ENCODE data around the gene NEGR1.

Gene NEGR1

GRCh38 chr1:71986160-71986559 lies 296.2 kb downstream of the NEGR1 start:
- TF ChIP-seq, protein P1, sequence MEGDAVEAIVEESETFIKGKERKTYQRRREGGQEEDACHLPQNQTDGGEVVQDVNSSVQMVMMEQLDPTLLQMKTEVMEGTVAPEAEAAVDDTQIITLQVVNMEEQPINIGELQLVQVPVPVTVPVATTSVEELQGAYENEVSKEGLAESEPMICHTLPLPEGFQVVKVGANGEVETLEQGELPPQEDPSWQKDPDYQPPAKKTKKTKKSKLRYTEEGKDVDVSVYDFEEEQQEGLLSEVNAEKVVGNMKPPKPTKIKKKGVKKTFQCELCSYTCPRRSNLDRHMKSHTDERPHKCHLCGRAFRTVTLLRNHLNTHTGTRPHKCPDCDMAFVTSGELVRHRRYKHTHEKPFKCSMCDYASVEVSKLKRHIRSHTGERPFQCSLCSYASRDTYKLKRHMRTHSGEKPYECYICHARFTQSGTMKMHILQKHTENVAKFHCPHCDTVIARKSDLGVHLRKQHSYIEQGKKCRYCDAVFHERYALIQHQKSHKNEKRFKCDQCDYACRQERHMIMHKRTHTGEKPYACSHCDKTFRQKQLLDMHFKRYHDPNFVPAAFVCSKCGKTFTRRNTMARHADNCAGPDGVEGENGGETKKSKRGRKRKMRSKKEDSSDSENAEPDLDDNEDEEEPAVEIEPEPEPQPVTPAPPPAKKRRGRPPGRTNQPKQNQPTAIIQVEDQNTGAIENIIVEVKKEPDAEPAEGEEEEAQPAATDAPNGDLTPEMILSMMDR (IDR thresholded peaks at IDR 0.05; ENCODE audit: insufficient read depth, low read depth, low read length, missing control alignments), result no peak
- no peak for DNase-seq (ENCODE audit: low read depth)
- no peak overlapping the region for H3K4me3 ChIP-seq (ENCODE audit: low read length)

- no peak overlapping the region for H3K4me3 ChIP-seq (ENCODE audit: low read length)
- TF ChIP-seq, protein P1 (IDR thresholded peaks at IDR 0.05; ENCODE audit: insufficient read depth, low read depth, low read length, missing control alignments), result no peak
- DNase-seq (ENCODE audit: low read depth), result no peak
Measured at GRCh38 chr1:71980556-71980955, 301.8 kb downstream of the NEGR1 start.

GRCh38 chr1:71979882-71980281 lies 302.5 kb downstream of the NEGR1 start:
- no peak for DNase-seq (ENCODE audit: low read depth)
- H3K4me3 ChIP-seq (ENCODE audit: low read length), result no peak overlapping the region
- TF ChIP-seq, protein P1 (IDR thresholded peaks at IDR 0.05; ENCODE audit: insufficient read depth, low read depth, low read length, missing control alignments), result no peak

DNA sequence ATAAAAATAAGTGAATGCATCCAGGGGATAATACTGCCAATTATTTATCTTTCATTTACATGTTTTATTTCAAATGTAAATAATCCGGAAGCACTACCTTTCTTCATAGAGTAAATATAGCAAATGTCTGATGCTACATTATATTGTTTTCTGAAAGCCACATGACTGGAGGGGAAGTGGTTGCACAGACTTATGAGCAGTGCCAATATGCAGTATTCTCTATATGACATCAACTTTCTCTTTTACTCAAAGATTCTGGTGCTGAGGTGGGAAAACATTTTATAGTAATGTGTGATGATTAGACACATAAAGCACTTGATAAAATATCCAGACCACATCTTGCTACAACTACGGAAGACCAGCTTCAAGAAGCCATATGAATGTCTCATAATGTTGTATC lies 314.7 kb downstream of the NEGR1 start:
- DNase-seq (ENCODE audit: low read depth), result no peak
- no peak overlapping the region for H3K4me3 ChIP-seq (ENCODE audit: low read length)
- TF ChIP-seq, protein P1 (IDR thresholded peaks at IDR 0.05; ENCODE audit: insufficient read depth, low read depth, low read length, missing control alignments), result no peak

- DNase-seq (ENCODE audit: low read depth), result peak; percentile 2
- TF ChIP-seq, protein P1 (IDR thresholded peaks at IDR 0.05; ENCODE audit: insufficient read depth, low read depth, low read length, missing control alignments), result no peak
- H3K4me3 ChIP-seq (ENCODE audit: low read length), result no peak overlapping the region
Measured at GRCh38 chr1:71964188-71964587, 318.2 kb downstream of the NEGR1 start.

GRCh38 chr1:71956613-71957285 lies 325.6 kb downstream of the NEGR1 start:
- no peak overlapping the region for H3K4me3 ChIP-seq (ENCODE audit: low read length)
- TF ChIP-seq, protein P1 (IDR thresholded peaks at IDR 0.05; ENCODE audit: insufficient read depth, low read depth, low read length, missing control alignments), result no peak
- no peak for DNase-seq (ENCODE audit: low read depth)

GRCh38 chr1:71950579-71950978 lies 331.8 kb downstream of the NEGR1 start:
- TF ChIP-seq, protein P1 (IDR thresholded peaks at IDR 0.05; ENCODE audit: insufficient read depth, low read depth, low read length, missing control alignments), result no peak
- H3K4me3 ChIP-seq (ENCODE audit: low read length), result no peak overlapping the region
- no peak for DNase-seq (ENCODE audit: low read depth)
